ENCODE measurements around the gene SMURF1.

Gene SMURF1

GRCh38 chr7:99096124-99096887 is 47.6 kb downstream of the SMURF1 start:
- no peak for DNase-seq

DNA sequence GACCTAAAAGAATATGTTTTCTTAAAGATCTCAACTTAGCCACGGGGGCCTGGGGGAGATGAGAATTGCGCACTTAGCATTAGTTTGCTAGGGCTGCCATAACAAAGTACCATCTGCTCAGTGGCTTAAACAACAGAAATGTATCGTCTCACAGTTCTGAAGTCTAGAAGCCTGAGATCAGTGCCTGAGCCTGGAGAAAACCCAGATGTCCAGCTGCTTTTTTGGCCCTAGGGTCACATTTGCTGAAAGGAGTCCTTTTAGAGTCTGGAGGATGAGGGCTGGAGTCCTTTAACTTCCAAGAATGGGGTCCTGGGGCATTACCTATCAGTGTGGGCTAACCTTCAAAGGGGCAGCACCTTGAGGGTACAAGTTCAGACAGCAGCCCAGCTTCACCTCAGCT is 48.2 kb downstream of the SMURF1 start:
- no peak for DNase-seq

DNA sequence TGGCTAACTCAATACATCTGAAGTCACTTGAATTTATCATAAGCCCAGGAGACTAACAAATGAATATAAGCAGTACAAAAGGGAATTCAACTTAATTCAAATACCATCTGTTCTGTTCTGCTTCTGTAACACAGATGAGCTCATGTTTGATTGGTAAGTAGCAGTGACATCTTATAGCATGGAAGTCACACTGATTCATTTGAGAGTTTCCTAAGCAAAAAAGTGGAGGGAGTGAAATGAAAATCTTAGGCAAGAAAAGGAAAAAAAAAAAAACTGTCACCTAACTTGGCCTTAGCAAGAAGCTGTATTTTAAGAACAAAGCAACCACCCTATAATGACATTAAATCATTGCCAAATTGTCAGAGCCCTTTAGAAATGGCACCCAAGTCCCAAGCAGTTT is 49.5 kb downstream of the SMURF1 start:
- DNase-seq = no peak

GRCh38 chr7:99092064-99092720 is 51.7 kb downstream of the SMURF1 start:
- DNase-seq = no peak

GRCh38 chr7:99090771-99091542 is 53.0 kb downstream of the SMURF1 start:
- DNase-seq = no peak

DNA sequence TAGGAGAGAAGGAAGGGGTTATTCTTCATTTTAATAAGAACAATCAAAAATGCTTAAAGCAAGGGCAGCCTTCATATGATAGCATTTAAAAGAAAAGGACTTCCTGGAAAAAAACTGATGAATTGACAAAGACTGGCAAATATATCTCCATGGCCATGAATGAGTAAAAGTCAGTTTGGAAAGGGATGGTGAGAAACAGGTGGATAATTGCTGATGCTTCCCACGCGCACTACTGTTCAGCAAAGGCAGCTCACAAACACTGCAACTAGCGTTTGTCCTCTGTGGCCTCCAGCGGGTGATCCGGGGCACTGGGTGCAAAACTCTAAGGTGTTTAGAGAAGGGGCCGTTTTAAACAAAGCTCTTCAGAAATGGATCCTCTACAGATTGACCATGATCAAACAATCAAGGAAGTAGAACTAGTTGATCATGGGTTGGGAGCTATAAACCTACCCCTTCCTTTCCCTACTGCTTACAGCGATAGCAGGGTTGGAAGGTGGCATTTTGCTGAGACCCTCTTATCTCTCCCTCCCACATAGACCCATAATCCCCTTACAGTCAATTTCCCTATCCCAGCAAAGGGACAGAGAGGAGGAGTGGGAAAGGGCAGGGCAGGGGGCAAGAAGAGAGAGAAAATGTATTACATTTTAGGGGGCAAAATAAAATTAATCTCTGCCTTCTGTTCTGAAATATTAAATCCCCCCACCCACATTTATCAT is 53.8 kb downstream of the SMURF1 start:
- DNase-seq = no peak

- DNase-seq = no peak
These were observed 57.0 kb downstream of the SMURF1 start for GRCh38 chr7:99086944-99087343.

DNA sequence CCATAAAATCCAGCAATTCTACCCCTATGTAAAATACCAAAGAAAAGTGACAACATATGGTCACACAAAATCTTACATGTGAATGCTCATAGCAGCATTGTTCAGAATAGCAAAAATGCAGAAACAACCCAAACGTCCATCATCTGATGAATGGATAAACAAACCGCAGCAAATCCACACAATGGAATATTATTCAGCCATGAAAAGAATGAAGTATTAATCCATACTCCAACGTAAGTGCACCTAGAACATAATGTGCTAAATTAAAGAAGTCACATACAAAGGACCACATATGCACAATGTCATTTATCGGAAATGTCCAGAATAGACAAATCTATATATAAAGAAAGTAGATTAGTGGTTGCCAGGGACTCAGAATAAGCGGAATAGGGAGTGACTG is 57.4 kb downstream of the SMURF1 start:
- no peak for DNase-seq

DNA sequence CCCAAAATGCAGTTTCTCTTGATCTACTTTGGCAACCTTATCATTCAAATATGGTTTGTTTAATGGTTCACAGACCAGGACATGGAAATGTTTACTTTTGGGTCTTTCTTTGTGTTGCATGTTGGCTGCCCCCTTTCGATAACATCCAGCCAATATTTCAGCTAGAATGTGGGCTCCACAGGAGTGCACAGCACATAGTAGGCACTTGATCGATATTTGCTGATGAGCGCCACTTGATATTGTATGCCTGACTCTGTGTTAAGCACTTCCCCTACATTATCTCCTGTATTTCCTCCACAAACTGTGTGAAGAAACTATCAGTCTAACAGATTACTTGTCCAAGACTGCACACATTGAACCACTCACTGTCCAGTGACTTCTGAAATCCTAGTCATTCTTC is 60.2 kb downstream of the SMURF1 start:
- DNase-seq = no peak

- DNase-seq = no peak
These were observed 60.7 kb downstream of the SMURF1 start for GRCh38 chr7:99083068-99083651.

DNA sequence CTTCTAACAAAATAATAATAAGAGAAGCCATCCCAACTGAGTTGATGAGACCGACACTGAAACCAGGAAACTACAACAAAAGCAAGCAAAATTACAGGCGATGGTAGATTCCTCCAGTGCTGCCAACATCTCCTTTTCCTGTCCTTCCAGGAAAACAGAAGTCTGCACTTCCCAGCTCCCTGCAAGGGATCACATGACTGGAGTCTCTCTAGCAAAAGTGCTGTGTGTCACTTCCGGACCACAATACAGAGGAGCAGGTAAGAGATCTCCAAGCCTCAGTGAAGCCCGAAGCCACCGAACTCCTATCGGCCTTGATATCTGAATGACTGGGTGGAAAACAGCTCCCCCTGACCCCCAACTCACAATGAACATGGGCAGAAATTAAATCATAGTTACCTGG is 63.2 kb downstream of the SMURF1 start:
- DNase-seq = no peak

DNA sequence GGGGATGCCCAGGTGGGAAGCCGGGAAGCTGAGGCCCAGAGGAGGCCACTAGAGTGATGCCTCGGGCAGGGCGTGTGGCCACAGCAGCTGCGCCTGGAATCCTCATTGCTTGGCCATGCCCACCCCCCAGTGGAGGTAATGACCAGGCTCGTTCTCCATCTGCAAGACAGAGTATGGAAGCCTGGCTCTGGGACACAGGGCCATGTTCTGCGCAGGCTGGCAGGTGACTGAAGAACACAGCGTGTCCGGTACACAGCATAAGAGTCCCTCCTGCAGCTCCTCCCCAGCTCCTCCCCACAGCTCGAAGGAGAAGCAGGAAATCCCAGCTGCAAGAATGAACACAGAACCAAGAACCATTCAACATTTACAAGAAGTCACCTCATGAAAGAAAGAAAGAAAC is 64.8 kb downstream of the SMURF1 start:
- DNase-seq = no peak

GRCh38 chr7:99078416-99078815 is 65.5 kb downstream of the SMURF1 start:
- no peak for DNase-seq

DNA sequence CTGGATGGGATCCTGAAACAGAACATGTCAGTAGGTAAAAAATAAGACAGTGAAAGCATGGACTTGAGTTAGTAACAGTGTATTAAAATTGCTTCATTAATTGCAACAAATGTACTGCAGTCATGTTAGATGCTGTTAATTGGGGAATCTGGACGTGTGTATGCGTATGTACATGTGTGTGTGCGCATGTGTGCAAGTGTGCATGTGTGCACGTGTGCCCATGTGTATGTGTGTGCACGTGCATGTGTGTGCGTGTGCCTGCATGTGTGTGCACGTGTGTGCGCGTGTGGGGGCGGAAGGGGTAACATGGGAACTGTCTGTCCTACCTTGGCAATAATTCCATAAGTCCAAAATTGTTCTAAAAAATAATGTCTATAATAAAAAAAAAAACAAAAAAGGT is 67.3 kb downstream of the SMURF1 start:
- DNase-seq = no peak

GRCh38 chr7:99073839-99074446 is 70.0 kb downstream of the SMURF1 start:
- DNase-seq = no peak

GRCh38 chr7:99072126-99072525 is 71.8 kb downstream of the SMURF1 start:
- no peak for DNase-seq

GRCh38 chr7:99070361-99070760 is 73.5 kb downstream of the SMURF1 start:
- no peak for DNase-seq

DNA sequence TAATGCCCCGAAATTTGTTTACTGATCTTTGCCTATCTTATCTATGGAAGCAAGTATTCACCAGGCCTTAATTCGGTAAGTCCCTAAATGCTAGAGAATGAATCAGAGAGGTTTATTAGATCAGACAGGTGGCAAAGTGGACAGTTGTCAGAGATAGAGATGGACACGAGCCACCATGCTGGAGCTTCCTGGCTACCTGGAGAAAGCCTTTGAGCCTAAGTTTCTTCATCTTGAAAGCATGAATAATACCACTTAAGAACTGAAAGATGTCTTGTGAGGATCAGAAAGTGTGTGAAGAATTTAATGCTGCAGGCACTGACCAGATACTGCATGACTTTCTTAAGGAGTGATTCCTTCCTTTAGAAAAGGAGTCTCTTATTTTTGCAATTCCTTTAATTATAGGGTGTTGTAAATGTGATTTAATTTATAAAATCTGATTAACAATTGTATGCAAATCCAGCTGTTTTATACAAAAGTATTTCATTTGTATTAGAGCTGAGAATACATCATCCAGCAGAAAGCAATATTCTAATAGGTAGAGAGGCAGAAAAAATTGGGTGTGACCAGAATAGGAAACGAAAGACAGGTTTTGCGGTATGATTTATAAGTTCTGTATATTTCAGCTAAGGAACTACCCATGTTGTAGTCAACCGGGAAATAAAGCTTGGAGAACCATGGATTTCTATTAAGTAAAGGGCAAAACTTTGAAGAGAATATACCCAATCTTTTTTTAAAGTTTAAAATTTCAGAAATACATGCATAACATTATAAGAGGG is 82.7 kb downstream of the SMURF1 start:
- no peak for DNase-seq

GRCh38 chr7:99054781-99055180 is 89.1 kb downstream of the SMURF1 start:
- DNase-seq = no peak

DNA sequence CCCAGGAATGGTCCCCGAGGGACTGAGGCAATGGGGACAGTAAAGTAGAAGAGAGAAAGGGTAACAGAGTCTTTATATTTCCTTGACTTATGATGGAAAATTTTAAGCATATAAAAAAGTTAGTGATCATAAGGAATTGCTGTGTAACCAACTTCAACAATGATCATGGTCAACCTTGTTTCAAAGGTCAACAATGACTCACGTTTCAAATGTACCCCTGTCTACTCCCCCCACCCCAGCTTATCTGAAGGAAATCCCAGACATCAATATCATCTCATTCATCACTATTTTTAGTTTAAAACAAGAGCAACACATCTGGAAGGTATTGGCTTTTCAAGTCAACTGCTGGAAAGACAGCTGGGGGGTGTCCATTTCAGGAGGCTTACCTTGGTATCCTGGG is 92.9 kb downstream of the SMURF1 start:
- no peak for DNase-seq

GRCh38 chr7:99047526-99048077 is 96.3 kb downstream of the SMURF1 start:
- DNase-seq = no peak

All from SW 1271 (cell line).